ENCODE measurements around the gene CABP2. TPM values are rescaled to one million over a fixed set of nuclear protein-coding genes. Genes with fewer than 3 reads are reported as not detected.

The CABP2 gene
- total RNA-seq, 1 donor from 2014 or later: not detected

DNA sequence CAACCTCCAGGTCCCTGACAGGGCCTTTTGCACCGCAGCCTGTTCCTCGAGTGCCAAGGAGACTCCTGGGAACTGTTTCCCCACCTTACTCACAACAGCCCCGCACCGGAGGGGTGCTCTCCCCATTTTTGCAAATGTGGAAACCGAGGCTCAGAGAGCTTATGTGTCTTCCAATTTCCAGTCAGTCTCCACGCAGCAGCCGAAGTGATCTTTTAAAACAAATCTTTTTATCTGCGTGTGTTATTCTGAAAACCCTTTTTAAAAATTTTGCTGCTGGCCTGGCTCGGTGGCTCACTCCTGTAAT is 53.8 kb downstream of the CABP2 start:
- peak overlapping the region; percentile 83 for H3K4me3 ChIP-seq
- TF ChIP-seq, protein P1, sequence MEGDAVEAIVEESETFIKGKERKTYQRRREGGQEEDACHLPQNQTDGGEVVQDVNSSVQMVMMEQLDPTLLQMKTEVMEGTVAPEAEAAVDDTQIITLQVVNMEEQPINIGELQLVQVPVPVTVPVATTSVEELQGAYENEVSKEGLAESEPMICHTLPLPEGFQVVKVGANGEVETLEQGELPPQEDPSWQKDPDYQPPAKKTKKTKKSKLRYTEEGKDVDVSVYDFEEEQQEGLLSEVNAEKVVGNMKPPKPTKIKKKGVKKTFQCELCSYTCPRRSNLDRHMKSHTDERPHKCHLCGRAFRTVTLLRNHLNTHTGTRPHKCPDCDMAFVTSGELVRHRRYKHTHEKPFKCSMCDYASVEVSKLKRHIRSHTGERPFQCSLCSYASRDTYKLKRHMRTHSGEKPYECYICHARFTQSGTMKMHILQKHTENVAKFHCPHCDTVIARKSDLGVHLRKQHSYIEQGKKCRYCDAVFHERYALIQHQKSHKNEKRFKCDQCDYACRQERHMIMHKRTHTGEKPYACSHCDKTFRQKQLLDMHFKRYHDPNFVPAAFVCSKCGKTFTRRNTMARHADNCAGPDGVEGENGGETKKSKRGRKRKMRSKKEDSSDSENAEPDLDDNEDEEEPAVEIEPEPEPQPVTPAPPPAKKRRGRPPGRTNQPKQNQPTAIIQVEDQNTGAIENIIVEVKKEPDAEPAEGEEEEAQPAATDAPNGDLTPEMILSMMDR (IDR thresholded peaks at IDR 0.05; ENCODE audit: borderline replicate concordance): no peak
- intact Hi-C loops (cut with micrococcal nuclease): no loop called here
- DNase-seq: no peak
- no peaks in the 10 kb centered on the region for H3K36me3 ChIP-seq
- H3K27me3 ChIP-seq (ENCODE audit: low read depth): no peaks in the 10 kb centered on the region
- no peaks in the 10 kb centered on the region for H3K9me3 ChIP-seq (replicated peaks)
- H3K4me1 ChIP-seq: peaks cover 37% of the 10 kb centered on the region
- H3K27ac ChIP-seq (replicated peaks): peak overlapping the region; percentile 95

Small RNA genes within 50 kb of the gene (microRNA-seq; reads per million reads assigned to microRNA genes)
- gene MIR6752: not detected

Other genes with a start within 250 kb of the CABP2 start
- gene ANKRD13D, start 234.1 kb downstream of the CABP2 start, total RNA-seq: 11.8 TPM
- gene SSH3, start 219.9 kb downstream of the CABP2 start, total RNA-seq: 14.9 TPM
- gene POLD4, start 169.9 kb downstream of the CABP2 start, total RNA-seq: 47.0 TPM
- 0.82 TPM for gene CLCF1, start 149.8 kb downstream of the CABP2 start, total RNA-seq
- gene RAD9A, start 131.5 kb downstream of the CABP2 start, total RNA-seq: 7.0 TPM
- 86.0 TPM for gene PPP1CA, start 121.6 kb downstream of the CABP2 start, total RNA-seq
- 1.0 TPM for gene TBC1D10C, start 119.4 kb downstream of the CABP2 start, total RNA-seq
- 14.5 TPM for gene CARNS1, start 107.8 kb downstream of the CABP2 start, total RNA-seq
- 21.3 TPM for gene RPS6KB2, start 95.0 kb downstream of the CABP2 start, total RNA-seq
- gene PTPRCAP, start 85.8 kb downstream of the CABP2 start, total RNA-seq: 0.60 TPM
- 25.5 TPM for gene CORO1B, start 80.0 kb downstream of the CABP2 start, total RNA-seq
- gene GPR152, start 70.7 kb downstream of the CABP2 start, total RNA-seq: not detected
- 1.4 TPM for gene CABP4, start 68.1 kb downstream of the CABP2 start, total RNA-seq
- gene TMEM134, start 54.2 kb downstream of the CABP2 start, total RNA-seq: 87.5 TPM
- gene AIP, start 40.4 kb downstream of the CABP2 start, total RNA-seq: 55.3 TPM
- gene PITPNM1, start 18.1 kb downstream of the CABP2 start, total RNA-seq: 36.6 TPM
- 66.1 TPM for gene CDK2AP2, start 15.3 kb downstream of the CABP2 start, total RNA-seq
- 313 TPM for gene GSTP1, start 60.4 kb upstream of the CABP2 start, total RNA-seq
- gene NDUFV1, start 83.5 kb upstream of the CABP2 start, total RNA-seq: 640 TPM
- gene NUDT8, start 106.5 kb upstream of the CABP2 start, total RNA-seq: 102 TPM
- gene TBX10, start 116.3 kb upstream of the CABP2 start, total RNA-seq: 0.14 TPM
- not detected for gene ACY3, start 127.3 kb upstream of the CABP2 start, total RNA-seq
- gene ALDH3B2, start 151.2 kb upstream of the CABP2 start, total RNA-seq: not detected